Measurements from ENCODE around the gene SYNJ2. TPM values are rescaled to one million over a fixed set of nuclear protein-coding genes. Genes with fewer than 3 reads are reported as not detected.

The SYNJ2 gene
- total and polyA plus RNA-seq, 2 of the 4 experiments (the other 2 are of a cell fraction), result 40.8 to 45.2 TPM

DNA sequence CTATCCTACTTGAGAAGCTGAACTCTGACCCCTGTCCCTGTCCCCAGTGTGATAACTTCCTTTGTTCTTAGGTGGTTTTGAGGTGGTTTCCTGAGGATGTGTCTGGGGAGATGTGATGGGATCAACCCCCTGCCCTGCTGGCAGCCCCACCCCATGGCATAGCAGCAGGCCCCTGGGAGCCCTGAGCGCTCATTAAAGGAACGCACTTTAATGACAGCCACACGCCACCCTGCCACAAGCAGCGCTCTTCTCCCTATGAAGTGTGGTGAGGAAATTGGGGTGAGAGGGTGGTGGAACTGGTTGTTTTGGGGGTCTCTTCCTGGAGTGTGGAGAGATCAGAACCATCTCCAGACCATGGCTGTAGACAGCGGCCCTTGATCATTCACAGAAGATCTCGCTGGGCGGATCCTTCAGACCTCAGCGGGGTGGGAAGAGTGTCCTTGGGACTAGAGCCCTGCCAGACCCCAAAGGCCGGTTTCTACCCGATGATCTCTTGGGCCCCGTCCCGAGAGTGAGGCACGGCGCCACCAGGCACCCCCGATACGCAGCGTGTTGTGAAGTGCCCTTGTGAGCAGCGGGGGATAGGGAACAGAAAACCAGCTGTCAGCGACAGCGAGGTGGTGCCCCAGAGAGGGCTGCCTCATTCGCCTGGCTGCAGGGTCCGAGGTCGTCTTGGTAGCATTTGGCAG lies 45.4 kb downstream of the SYNJ2 start:
- H4K8ac ChIP-seq (ENCODE audit: low read depth in 2 of 2, low read length in 2 of 2), result peak overlapping the region; percentile 64 to 91
- peak overlapping the region; percentile 82; the same call in 2 of the 3 replicates for H2BK15ac ChIP-seq (ENCODE audit: low read depth, low read length)
- dilution Hi-C loops (cut with HindIII; ENCODE audit: low sequenced_read_pairs, unreplicated experiment), result no loop called here
- H3K36me3 ChIP-seq (ENCODE audit: control insufficient read depth, insufficient read depth, low read length), result peaks cover 10% of the 10 kb centered on the region
- ATAC-seq (ENCODE audit: low read depth), result no peak
- H4K5ac ChIP-seq (ENCODE audit: low read depth, low read length), result peak overlapping the region; percentile 72
- H4K91ac ChIP-seq (ENCODE audit: insufficient read depth, low read depth, low read length), result peak overlapping the region; percentile 78
- H2BK120ac ChIP-seq (ENCODE audit: low read depth, low read length), result peak overlapping the region; percentile 97
- H2AK9ac ChIP-seq (replicated peaks; ENCODE audit: low read depth, low read length, poor library complexity), result peak overlapping the region; percentile 99
- H4K20me1 ChIP-seq (ENCODE audit: insufficient read depth, low read length), result no peaks in the 10 kb centered on the region
- H3K4ac ChIP-seq (ENCODE audit: low read depth, low read length), result peak overlapping the region; percentile 98
- peak overlapping the region; percentile 75 for H3K23ac ChIP-seq (ENCODE audit: low read depth, low read length)
- peak overlapping the region; percentile 93 for H3K27ac ChIP-seq (ENCODE audit: insufficient read depth, low read length)
- peaks cover 23% of the 10 kb centered on the region for H3K9me1 ChIP-seq (ENCODE audit: insufficient read depth, low read length)
- H3K18ac ChIP-seq (ENCODE audit: low read depth, low read length), result peak overlapping the region; percentile 62
- TF ChIP-seq CEBPB (IDR thresholded peaks at IDR 0.05; ENCODE audit: low read depth, low read length) (no peak), NFE2L2 (IDR thresholded peaks at IDR 0.05; ENCODE audit: low read depth, low read length) (no peak), SMC3 (IDR thresholded peaks at IDR 0.05; ENCODE audit: low read depth, low read length) (no peak), MAFK (IDR thresholded peaks at IDR 0.05; ENCODE audit: low read depth, low read length) (no peak), FOS (IDR thresholded peaks at IDR 0.05; ENCODE audit: low read depth, low read length) (no peak), RCOR1 (IDR thresholded peaks at IDR 0.05; ENCODE audit: insufficient replicate concordance, low read length) (peak; percentile 39), RFX5 (IDR thresholded peaks at IDR 0.05; ENCODE audit: low read depth, low read length) (no peak), BHLHE40 (IDR thresholded peaks at IDR 0.05; ENCODE audit: low read depth, low read length) (no peak), CHD1 (IDR thresholded peaks at IDR 0.05; ENCODE audit: low read depth, low read length) (no peak), POLR2A (IDR thresholded peaks at IDR 0.05; ENCODE audit: low read depth, low read length) (peak; percentile 54)
- TF ChIP-seq, protein P1, sequence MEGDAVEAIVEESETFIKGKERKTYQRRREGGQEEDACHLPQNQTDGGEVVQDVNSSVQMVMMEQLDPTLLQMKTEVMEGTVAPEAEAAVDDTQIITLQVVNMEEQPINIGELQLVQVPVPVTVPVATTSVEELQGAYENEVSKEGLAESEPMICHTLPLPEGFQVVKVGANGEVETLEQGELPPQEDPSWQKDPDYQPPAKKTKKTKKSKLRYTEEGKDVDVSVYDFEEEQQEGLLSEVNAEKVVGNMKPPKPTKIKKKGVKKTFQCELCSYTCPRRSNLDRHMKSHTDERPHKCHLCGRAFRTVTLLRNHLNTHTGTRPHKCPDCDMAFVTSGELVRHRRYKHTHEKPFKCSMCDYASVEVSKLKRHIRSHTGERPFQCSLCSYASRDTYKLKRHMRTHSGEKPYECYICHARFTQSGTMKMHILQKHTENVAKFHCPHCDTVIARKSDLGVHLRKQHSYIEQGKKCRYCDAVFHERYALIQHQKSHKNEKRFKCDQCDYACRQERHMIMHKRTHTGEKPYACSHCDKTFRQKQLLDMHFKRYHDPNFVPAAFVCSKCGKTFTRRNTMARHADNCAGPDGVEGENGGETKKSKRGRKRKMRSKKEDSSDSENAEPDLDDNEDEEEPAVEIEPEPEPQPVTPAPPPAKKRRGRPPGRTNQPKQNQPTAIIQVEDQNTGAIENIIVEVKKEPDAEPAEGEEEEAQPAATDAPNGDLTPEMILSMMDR (conservative IDR thresholded peaks at IDR 0.05; ENCODE audit: low read depth, low read length), result no peak
- TF ChIP-seq, protein P2, sequence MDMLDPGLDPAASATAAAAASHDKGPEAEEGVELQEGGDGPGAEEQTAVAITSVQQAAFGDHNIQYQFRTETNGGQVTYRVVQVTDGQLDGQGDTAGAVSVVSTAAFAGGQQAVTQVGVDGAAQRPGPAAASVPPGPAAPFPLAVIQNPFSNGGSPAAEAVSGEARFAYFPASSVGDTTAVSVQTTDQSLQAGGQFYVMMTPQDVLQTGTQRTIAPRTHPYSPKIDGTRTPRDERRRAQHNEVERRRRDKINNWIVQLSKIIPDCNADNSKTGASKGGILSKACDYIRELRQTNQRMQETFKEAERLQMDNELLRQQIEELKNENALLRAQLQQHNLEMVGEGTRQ (IDR thresholded peaks at IDR 0.05; ENCODE audit: low read depth, low read length), result no peak
- H3K4me3 ChIP-seq (ENCODE audit: insufficient read depth, low read depth, low read length), result no peak overlapping the region
- intact Hi-C loops (cut with micrococcal nuclease), result loop anchor here (2.0 kb wide), 1 partner anchor 14 kb away; no protein-coding TSS in a partner anchor
- peak overlapping the region; percentile 98 for H2BK5ac ChIP-seq (ENCODE audit: low read depth, low read length, poor library complexity, severe bottlenecking)
- peak overlapping the region; percentile 79 for H3K56ac ChIP-seq (ENCODE audit: extremely low read depth, insufficient read depth, low read length)
- BruUV-seq (replicated peaks), result no TSS peak
- H3K4me2 ChIP-seq (ENCODE audit: low read depth, low read length), result peak overlapping the region; percentile 11; the same call in 1 of the 2 replicates
- H3K79me1 ChIP-seq (ENCODE audit: low read depth in 1 of 2, low read length in 2 of 2), result peaks cover 22 to 86% of the 10 kb centered on the region in 2 experiments; a peak in 3 of 4 replicates
- no peak for DNase-seq
- peak overlapping the region; percentile 99 for H2AK5ac ChIP-seq (ENCODE audit: low read depth, low read length)
- in situ Hi-C loops (cut with MboI; ENCODE audit: low sequenced_read_pairs), result no loop called here
- peak overlapping the region; percentile 84 for H3K14ac ChIP-seq (replicated peaks; ENCODE audit: low read depth, low read length)
- POLR2A ChIA-PET (ENCODE audit: unreplicated experiment), result no interaction called here
- peak overlapping the region; percentile 95 for H2BK20ac ChIP-seq (ENCODE audit: low read depth, low read length)
- H3K27me3 ChIP-seq (ENCODE audit: control insufficient read depth, insufficient read depth, low read length), result no peaks in the 10 kb centered on the region
- peak overlapping the region; percentile 20; the same call in 1 of the 2 replicates for H3K9ac ChIP-seq (ENCODE audit: low read depth, low read length)
- 79% methylated on average over 8 of the region's 23 CpGs; no CpG with 5 or more reads in 1 of the 2 experiments for WGBS, 2 experiments (ENCODE audit: extremely low coverage in 2 of 2, insufficient read length in 1 of 2)
- H2AFZ ChIP-seq (replicated peaks; ENCODE audit: low read length, poor library complexity), result peak overlapping the region; percentile 85
- peaks cover 44% of the 10 kb centered on the region for H3K4me1 ChIP-seq (ENCODE audit: control insufficient read depth, insufficient read depth, low read length)
- CTCF ChIA-PET, result interaction anchor here (0.5 to 1.0 kb wide), 2 partner anchors 46 to 89 kb away, joined by 3 to 4 read pairs; no protein-coding TSS in a partner anchor
- no peaks in the 10 kb centered on the region for H3K9me3 ChIP-seq (ENCODE audit: control insufficient read depth, insufficient read depth, low read length)
